GM23338 (cell line): ENCODE measurements around the gene ZNF26. TPM values are rescaled to one million over a fixed set of nuclear protein-coding genes. Genes with fewer than 3 reads are reported as not detected.
"Not testable (repeated sequence)": the region's sequence is repeated elsewhere in the genome, so short reads cannot be mapped to it uniquely, and the experiment has no call there.

Source experiments
- ATAC-seq: fragments of 200-7000 bp; cut with Tn5 transposase; 3 replicates; pipeline ENCODE4 v1.9.1; 2020
- DNase-seq: peaks from one replicate; pipeline ENCODE4 v3.0.0-alpha.2; 2015; ENCODE audit warnings: low spot score
- H2AFZ ChIP-seq: fragments of 200-600 bp; sonication (generic); 2 replicates; pipeline ENCODE4 v1.8.0; 2016; ENCODE audit warnings: antibody characterized with exemption, mild to moderate bottlenecking, moderate library complexity
- H3F3A ChIP-seq: fragments of 200-600 bp; sonication (generic); replicated peaks from 2 replicates; pipeline ENCODE4 v1.8.0; 2017; ENCODE audit warnings: antibody characterized with exemption, mixed run types, low read depth
- H3K27ac ChIP-seq: fragments of 200-600 bp; sonication (generic); 2 replicates; pipeline ENCODE4 v1.6.1; 2016; ENCODE audit warnings: low read depth
- H3K27me3 ChIP-seq: fragments of 200-600 bp; sonication (generic); 2 replicates; pipeline ENCODE4 v1.8.0; 2016; ENCODE audit warnings: mild to moderate bottlenecking, mixed run types, moderate library complexity; ENCODE audit not compliant: insufficient read depth
- H3K36me3 ChIP-seq: fragments of 200-600 bp; sonication (generic); 2 replicates; pipeline ENCODE4 v1.8.0; 2016; ENCODE audit warnings: mild to moderate bottlenecking; ENCODE audit not compliant: insufficient read depth
- H3K4me1 ChIP-seq: fragments of 200-600 bp; sonication (generic); 2 replicates; pipeline ENCODE4 v1.8.0; 2016; ENCODE audit warnings: mild to moderate bottlenecking, moderate library complexity; ENCODE audit not compliant: insufficient read depth
- H3K4me2 ChIP-seq: fragments of 200-600 bp; sonication (generic); 2 replicates; pipeline ENCODE4 v1.7.1; 2017; ENCODE audit warnings: mixed run types
- H3K4me3 ChIP-seq: fragments of 200-600 bp; sonication (generic); 2 replicates; pipeline ENCODE4 v1.6.1; 2016; ENCODE audit warnings: mixed run types
- H3K79me2 ChIP-seq: fragments of 200-600 bp; sonication (generic); replicated peaks from 2 replicates; pipeline ENCODE4 v1.8.0; 2017; ENCODE audit warnings: mild to moderate bottlenecking; ENCODE audit not compliant: insufficient read depth
- H3K9me2 ChIP-seq: fragments of 200-600 bp; sonication (generic); 2 replicates; pipeline ENCODE4 v1.8.0; 2017; ENCODE audit not compliant: insufficient read depth
- H4K20me1 ChIP-seq: fragments of 200-600 bp; sonication (generic); replicated peaks from 2 replicates; pipeline ENCODE4 v1.8.0; 2017; ENCODE audit warnings: mild to moderate bottlenecking; ENCODE audit not compliant: insufficient read depth
- H3K27ac Mint-ChIP-seq: 2 replicates; pipeline ENCODE4 v1.8.0; 2020; ENCODE audit warnings: inconsistent platforms, mild to moderate bottlenecking, moderate library complexity, mixed read lengths
- H3K27me3 Mint-ChIP-seq: 3 replicates; pipeline ENCODE4 v1.8.0; 2022; ENCODE audit warnings: low read depth, mild to moderate bottlenecking, moderate library complexity, mixed read lengths, inconsistent platforms; ENCODE audit not compliant: insufficient read depth, poor library complexity
- H3K36me3 Mint-ChIP-seq: 3 replicates; pipeline ENCODE4 v1.8.0; 2021; ENCODE audit warnings: low read depth, mild to moderate bottlenecking, inconsistent platforms, moderate library complexity, mixed read lengths
- H3K4me1 Mint-ChIP-seq: 3 replicates; pipeline ENCODE4 v1.8.0; 2020; ENCODE audit warnings: mild to moderate bottlenecking, inconsistent platforms, mixed read lengths
- H3K4me3 Mint-ChIP-seq: 3 replicates; pipeline ENCODE4 v1.8.0; 2021; ENCODE audit warnings: moderate library complexity, mild to moderate bottlenecking, inconsistent platforms, mixed read lengths
- H3K9me3 Mint-ChIP-seq: 3 replicates; pipeline ENCODE4 v1.8.0; 2020; ENCODE audit warnings: moderate library complexity, mild to moderate bottlenecking, inconsistent platforms, mixed read lengths
- JUNB ChIP-seq: IDR thresholded peaks from one replicate; pipeline ENCODE4 v1.6.1; 2016; ENCODE audit warnings: antibody characterized with exemption; ENCODE audit not compliant: unreplicated experiment
- NANOG ChIP-seq: IDR thresholded peaks from 2 replicates; pipeline ENCODE4 v1.6.1; 2016; ENCODE audit warnings: antibody characterized with exemption, borderline replicate concordance
- POLR2AphosphoS5 ChIP-seq: IDR thresholded peaks from 2 replicates; pipeline ENCODE4 v1.6.1; 2016; ENCODE audit warnings: antibody characterized with exemption, low read depth
- REST ChIP-seq: IDR thresholded peaks from one replicate; pipeline ENCODE4 v1.6.1; 2018; ENCODE audit warnings: antibody characterized with exemption; ENCODE audit not compliant: unreplicated experiment
- STAT1 ChIP-seq: IDR thresholded peaks from one replicate; pipeline ENCODE4 v1.6.1; 2016; ENCODE audit warnings: antibody characterized with exemption; ENCODE audit not compliant: unreplicated experiment
- ZNF462 ChIP-seq: fragments of 250-450 bp; sonication (Bioruptor Pico); IDR thresholded peaks from 2 replicates; pipeline ENCODE4 v1.5.0; 2020; ENCODE audit warnings: mild to moderate bottlenecking, moderate library complexity
- polyA plus RNA-seq: library from polyadenylated mRNA; unstranded; fragments of >200 nt; fragmentation: Nextera tagmentation; extraction: Ambion mirVana; gene quantifications from 2 replicates; pipeline ENCODE4 v1.2.1, GENCODE V29; 2016
- total RNA-seq: library from RNA; depleted of rRNA; stranded (reverse); fragments of >200 nt; shearing (Covaris generic); gene quantifications from 2 replicates; pipeline ENCODE4 v1.2.3, GENCODE V29; 2014

ZNF26 gene
- total and polyA plus RNA-seq, 2 experiments from 2014 or later = 4.8 to 18.9 TPM

GRCh38 chr12:132938807-132939206 lies 47.4 kb upstream of the ZNF26 start:
- not testable (repeated sequence) for H3K4me1 Mint-ChIP-seq, H3K79me2 ChIP-seq, H3K4me1 ChIP-seq, ATAC-seq, H3K27me3 ChIP-seq, H3K4me2 ChIP-seq, H3K9me2 ChIP-seq, H3K4me3 ChIP-seq, DNase-seq, H3K27me3 Mint-ChIP-seq, H4K20me1 ChIP-seq, H3K4me3 Mint-ChIP-seq, H3F3A ChIP-seq, H2AFZ ChIP-seq, H3K27ac Mint-ChIP-seq, H3K27ac ChIP-seq
- peaks cover 13% of the 10 kb centered on the region; the same call in 1 of the 2 replicates for H3K36me3 ChIP-seq
- H3K36me3 Mint-ChIP-seq = peaks cover 81% of the 10 kb centered on the region
- H3K9me3 Mint-ChIP-seq = peaks cover 76% of the 10 kb centered on the region

- Histone ChIP-seq H2AFZ (no peak overlapping the region), H3K79me2 (no peaks in the 10 kb centered on the region), H3K4me1 (no peaks in the 10 kb centered on the region), H3K4me3 (no peak overlapping the region), H3F3A (no peaks in the 10 kb centered on the region), H3K27ac (no peak overlapping the region), H3K4me2 (no peak overlapping the region), H3K27me3 (no peaks in the 10 kb centered on the region), H4K20me1 (no peaks in the 10 kb centered on the region), H3K9me2 (no peaks in the 10 kb centered on the region), H3K36me3 (peaks cover 15% of the 10 kb centered on the region; the same call in 1 of the 2 replicates)
- no peak for ATAC-seq
- no peaks in the 10 kb centered on the region for H3K4me1 Mint-ChIP-seq
- no peak for DNase-seq
- H3K9me3 Mint-ChIP-seq = peaks cover 74% of the 10 kb centered on the region
- TF ChIP-seq JUNB = no peak
- TF ChIP-seq REST = no peak
- peaks cover 81% of the 10 kb centered on the region for H3K36me3 Mint-ChIP-seq
- H3K4me3 Mint-ChIP-seq = no peak overlapping the region
- H3K27ac Mint-ChIP-seq = no peak overlapping the region
- H3K27me3 Mint-ChIP-seq = peaks cover 9% of the 10 kb centered on the region
Measured at GRCh38 chr12:132940071-132940719, 46.0 kb upstream of the ZNF26 start.

GRCh38 chr12:132941336-132941954 lies 44.7 kb upstream of the ZNF26 start:
- DNase-seq = no peak
- Histone ChIP-seq H3K9me2 (no peaks in the 10 kb centered on the region), H3K27ac (no peak overlapping the region), H3K79me2 (no peaks in the 10 kb centered on the region), H3K36me3 (peaks cover 18% of the 10 kb centered on the region; the same call in 1 of the 2 replicates), H3K27me3 (no peaks in the 10 kb centered on the region), H3K4me2 (no peak overlapping the region), H3F3A (no peaks in the 10 kb centered on the region), H3K4me3 (no peak overlapping the region), H4K20me1 (no peaks in the 10 kb centered on the region), H3K4me1 (no peaks in the 10 kb centered on the region), H2AFZ (no peak overlapping the region)
- Mint-ChIP-seq H3K36me3 (peaks cover 84% of the 10 kb centered on the region), H3K4me3 (no peak overlapping the region; the same call in 2 of the 3 replicates), H3K27ac (no peak overlapping the region), H3K4me1 (no peaks in the 10 kb centered on the region), H3K27me3 (peaks cover 10% of the 10 kb centered on the region), H3K9me3 (peaks cover 74% of the 10 kb centered on the region)
- no peak for ATAC-seq
- TF ChIP-seq POLR2AphosphoS5 (no peak), NANOG (no peak), STAT1 (no peak), ZNF462 (CRISPR knock-in tag) (no peak)
